ENCODE results near the gene LCT. TPM values are rescaled to one million over a fixed set of nuclear protein-coding genes. Genes with fewer than 3 reads are reported as not detected.

Gene LCT
- total RNA-seq, 1 donor from 2014 or later: 2.8 TPM

- Mint-ChIP-seq H3K27ac (no peak overlapping the region), H3K36me3 (peaks cover 7% of the 10 kb centered on the region), H3K4me1 (ENCODE audit: unreplicated experiment) (no peaks in the 10 kb centered on the region), H3K27me3 (peaks cover 3% of the 10 kb centered on the region), H3K9me3 (peaks cover 8% of the 10 kb centered on the region), H3K4me3 (no peak overlapping the region)
- no peak for TF ChIP-seq CTCF (conservative IDR thresholded peaks at IDR 0.05)
- no peak for DNase-seq (ENCODE audit: extremely low spot score, unreplicated experiment)
Measured at GRCh38 chr2:135822855-135823254, 14.1 kb downstream of the LCT start.

- no peak overlapping the region for H3K27ac Mint-ChIP-seq
- TF ChIP-seq CTCF (conservative IDR thresholded peaks at IDR 0.05): no peak
- peaks cover 7% of the 10 kb centered on the region for H3K36me3 Mint-ChIP-seq
- no peak overlapping the region for H3K4me3 Mint-ChIP-seq
- no peak for DNase-seq (ENCODE audit: extremely low spot score, unreplicated experiment)
- H3K27me3 Mint-ChIP-seq: peaks cover 3% of the 10 kb centered on the region
- H3K4me1 Mint-ChIP-seq (ENCODE audit: unreplicated experiment): no peaks in the 10 kb centered on the region
- peaks cover 8% of the 10 kb centered on the region for H3K9me3 Mint-ChIP-seq
Measured at GRCh38 chr2:135821190-135821589, 15.8 kb downstream of the LCT start.

- H3K27ac Mint-ChIP-seq: no peak overlapping the region
- H3K4me3 Mint-ChIP-seq: no peak overlapping the region
- H3K4me1 Mint-ChIP-seq (ENCODE audit: unreplicated experiment): no peaks in the 10 kb centered on the region
- peaks cover 7% of the 10 kb centered on the region for H3K36me3 Mint-ChIP-seq
- DNase-seq (ENCODE audit: extremely low spot score, unreplicated experiment): no peak
- no peak for TF ChIP-seq CTCF (conservative IDR thresholded peaks at IDR 0.05)
- peaks cover 8% of the 10 kb centered on the region for H3K9me3 Mint-ChIP-seq
- peaks cover 3% of the 10 kb centered on the region for H3K27me3 Mint-ChIP-seq
Measured at GRCh38 chr2:135820003-135820618, 16.9 kb downstream of the LCT start.

GRCh38 chr2:135818937-135819610 lies 17.9 kb downstream of the LCT start:
- Mint-ChIP-seq H3K4me1 (ENCODE audit: unreplicated experiment) (no peaks in the 10 kb centered on the region), H3K36me3 (peaks cover 7% of the 10 kb centered on the region), H3K27me3 (peaks cover 3% of the 10 kb centered on the region), H3K9me3 (peaks cover 8% of the 10 kb centered on the region), H3K4me3 (no peak overlapping the region), H3K27ac (no peak overlapping the region)
- TF ChIP-seq CTCF (conservative IDR thresholded peaks at IDR 0.05): peak; percentile 44
- no peak for DNase-seq (ENCODE audit: extremely low spot score, unreplicated experiment)

- no peak overlapping the region for H3K4me3 Mint-ChIP-seq
- peaks cover 3% of the 10 kb centered on the region for H3K36me3 Mint-ChIP-seq
- no peaks in the 10 kb centered on the region for H3K4me1 Mint-ChIP-seq (ENCODE audit: unreplicated experiment)
- no peaks in the 10 kb centered on the region for H3K27me3 Mint-ChIP-seq
- DNase-seq (ENCODE audit: extremely low spot score, unreplicated experiment): no peak
- TF ChIP-seq CTCF (conservative IDR thresholded peaks at IDR 0.05): no peak
- peaks cover 4% of the 10 kb centered on the region for H3K9me3 Mint-ChIP-seq
- no peak overlapping the region for H3K27ac Mint-ChIP-seq
Measured at GRCh38 chr2:135817951-135818350, 19.0 kb downstream of the LCT start.
